Tibial nerve (tissue), 3 donors: ENCODE data around the gene SPTY2D1.

Source experiments
- CTCF ChIP-seq, 5 experiments: fragments of 200-600 bp in 3 of 5; fragments of 450-650 bp in 2 of 5; sonication (generic) in 3 of 5; IDR thresholded peaks; one replicate each; pipeline ENCODE4 v1.5.1; 2016 to 2019; ENCODE audit warnings: antibody characterized with exemption in 5 of 5, mild to moderate bottlenecking in 3 of 5, moderate library complexity in 2 of 5
- POLR2A ChIP-seq, 2 donors: fragments of 450-650 bp; IDR thresholded peaks; one replicate each; pipeline ENCODE4 v1.6.1; 2017; ENCODE audit warnings: antibody characterized with exemption in 2 of 2, mild to moderate bottlenecking in 2 of 2, moderate library complexity in 2 of 2

GRCh38 chr11:18669219-18669596 lies 35.1 kb upstream of the SPTY2D1 start:
- TF ChIP-seq CTCF (IDR thresholded peaks at IDR 0.05) (no peak), POLR2A (IDR thresholded peaks at IDR 0.05) (no peak)
